GM13977 (cell line): ENCODE measurements around the gene NF2.

Experiments
- DNase-seq: peaks from one replicate; pipeline ENCODE4 v3.0.0; 2012; ENCODE audit warnings: low spot score
- CTCF ChIP-seq: IDR thresholded peaks from 2 replicates; pipeline ENCODE4 v1.5.1; 2012; ENCODE audit warnings: mild to moderate bottlenecking, control low read depth; ENCODE audit not compliant: insufficient read depth; ENCODE audit errors: extremely low read depth, missing control alignments
- in situ Hi-C: fragments of 300-500 bp; cut with MboI; formaldehyde crosslinking; loops from one replicate; pipeline ENCODE4 v1.12.0; 2022; ENCODE audit warnings: low sequenced_read_pairs, low pct_unique_long_range_greater_than_20kb, mixed read lengths, inconsistent platforms; ENCODE audit not compliant: unreplicated experiment

Gene NF2

DNA sequence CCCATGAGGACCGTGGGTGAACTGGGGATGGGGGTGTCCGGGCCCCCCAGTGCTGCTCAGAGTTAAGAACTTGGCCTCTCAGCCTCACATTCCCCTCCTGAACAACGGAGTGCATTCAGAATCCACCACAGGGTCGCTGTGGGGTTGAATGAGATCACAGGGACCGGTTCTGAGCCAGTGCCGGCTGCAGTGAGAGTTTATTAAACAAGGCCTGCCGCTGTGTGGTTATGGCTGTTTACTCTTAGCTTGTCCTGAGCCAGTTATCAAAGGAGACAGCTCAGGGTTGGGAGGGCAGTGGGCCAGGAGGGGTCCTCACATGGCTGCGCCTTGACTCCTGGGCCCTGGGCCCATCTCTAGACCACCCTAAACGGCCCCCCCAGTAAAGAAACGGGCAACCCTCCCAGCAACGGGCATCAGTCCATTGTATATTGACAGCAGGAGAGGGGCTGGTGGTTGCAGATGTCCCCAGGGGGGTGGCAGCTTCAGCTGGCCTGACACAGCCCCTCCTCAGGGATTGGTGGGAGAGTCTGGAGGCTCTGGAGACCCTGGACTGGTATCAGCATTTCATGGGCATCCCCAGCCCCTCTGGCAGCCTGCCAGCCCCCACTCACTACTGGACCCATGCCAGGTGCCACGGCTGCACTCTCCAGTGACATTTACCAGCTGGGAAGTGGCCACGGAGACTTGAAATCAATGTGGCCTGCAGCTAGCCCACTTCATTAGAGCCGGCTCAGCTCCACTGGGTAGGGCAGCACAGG lies 101.3 kb downstream of the NF2 start:
- TF ChIP-seq CTCF = no peak
- in situ Hi-C loops = no loop called here
- no peak for DNase-seq

DNA sequence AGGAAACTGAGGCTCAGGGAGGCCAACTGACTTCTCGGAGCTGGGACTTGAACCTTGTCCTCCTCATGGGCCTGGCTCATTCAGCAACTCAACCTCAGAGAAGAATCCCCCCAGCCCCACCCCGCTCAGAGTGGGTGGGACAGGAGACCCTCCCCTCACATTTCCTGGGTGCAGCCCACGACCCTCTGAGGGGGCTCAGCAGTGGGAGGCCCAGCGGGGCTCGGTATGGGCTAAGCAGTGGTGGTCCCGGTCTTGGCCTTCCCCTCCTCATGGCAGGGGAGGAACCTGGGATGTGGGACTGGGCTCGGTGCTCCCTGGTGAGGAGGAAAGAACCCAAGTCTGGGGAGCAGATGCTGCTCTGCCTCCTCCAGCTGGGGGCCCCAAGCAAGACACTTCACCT lies 102.2 kb downstream of the NF2 start:
- in situ Hi-C loops = no loop called here
- DNase-seq = no peak
- TF ChIP-seq CTCF = no peak

DNA sequence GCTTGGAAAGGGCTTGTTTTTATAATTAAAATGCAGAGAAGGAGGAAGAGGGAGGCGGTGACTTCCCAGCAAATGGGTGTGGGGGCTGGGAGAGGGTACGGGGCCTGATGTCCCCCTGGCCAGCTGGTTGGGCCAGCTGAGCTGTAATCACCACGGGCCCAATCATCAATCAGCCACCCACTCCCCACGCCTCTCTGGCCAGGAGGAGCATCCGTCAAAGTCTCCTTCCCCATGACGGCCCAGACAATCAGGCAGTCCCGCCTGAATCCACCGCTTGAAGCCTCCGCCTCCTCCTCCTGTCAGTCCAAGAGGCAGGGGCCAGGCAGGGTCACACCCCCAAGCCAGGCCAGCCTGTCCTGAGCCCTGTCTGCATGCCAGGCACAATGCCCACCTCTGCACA lies 103.1 kb downstream of the NF2 start:
- TF ChIP-seq CTCF = no peak
- no peak for DNase-seq
- in situ Hi-C loops = no loop called here

- no peak for TF ChIP-seq CTCF
- in situ Hi-C loops = no loop called here
- DNase-seq = no peak
Measured at GRCh38 chr22:29707010-29707409, 103.6 kb downstream of the NF2 start.

DNA sequence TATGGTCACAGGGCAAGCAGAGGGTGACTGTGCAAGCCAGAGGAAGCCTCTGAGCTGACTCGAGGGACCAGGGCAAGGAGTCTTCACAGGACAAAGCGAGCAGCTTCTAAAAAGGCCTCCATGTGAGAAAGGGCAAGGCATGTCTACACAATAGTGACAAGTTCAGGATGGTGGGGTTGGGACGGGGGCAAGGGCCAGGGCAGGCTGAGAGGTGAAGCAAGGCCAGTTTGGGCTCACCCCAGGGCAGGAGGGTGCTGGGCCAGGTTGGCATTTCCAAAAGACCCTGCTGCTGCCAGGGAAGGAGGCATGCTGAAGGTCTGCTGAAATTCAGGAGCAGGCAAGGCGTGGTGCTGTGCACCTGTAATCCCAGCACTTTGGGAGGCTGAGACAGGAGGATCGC lies 104.0 kb downstream of the NF2 start:
- in situ Hi-C loops = no loop called here

GRCh38 chr22:29710193-29710592 lies 106.8 kb downstream of the NF2 start:
- no peak for TF ChIP-seq CTCF
- in situ Hi-C loops = no loop called here

More for the DNA sequence above, 104.0 kb downstream of the NF2 start:
- TF ChIP-seq CTCF = no peak
- DNase-seq = no peak

More at GRCh38 chr22:29710193-29710592, 106.8 kb downstream of the NF2 start:
- DNase-seq = no peak
